Stomach (tissue), 9 donors: ENCODE measurements around the gene PITX2. TPM values are rescaled to one million over a fixed set of nuclear protein-coding genes. Genes with fewer than 3 reads are reported as not detected.

Experiments used
- DNase-seq, 2 donors: peaks; one replicate each; pipeline versions ENCODE4 v3.0.0 to v3.0.0-alpha.2; 2013 to 2019
- H3K27ac ChIP-seq, 5 donors: fragments of 200-600 bp in 4 of 5; sonication (generic) in 4 of 5; one replicate each; pipeline ENCODE4 v1.5.1; 2013 to 2019; ENCODE audit warnings: mild to moderate bottlenecking in 1 of 5, moderate library complexity in 1 of 5
- H3K27me3 ChIP-seq, 3 donors: fragments of 200-600 bp; sonication (generic); one replicate each; pipeline ENCODE4 v1.5.1; 2017 to 2019; ENCODE audit warnings: mixed run types in 1 of 3
- H3K36me3 ChIP-seq, 4 donors: fragments of 200-600 bp; sonication (generic); 1 replicate in 3 of 4; 2 replicates in 1 of 4; pipeline ENCODE4 v1.5.1; 2016 to 2019
- H3K4me1 ChIP-seq, 4 donors: fragments of 200-600 bp; sonication (generic); one replicate each; pipeline ENCODE4 v1.5.1; 2016 to 2019
- H3K4me3 ChIP-seq, 4 donors: fragments of 200-600 bp; sonication (generic) in 3 of 4; one replicate each; pipeline ENCODE4 v1.5.1; 2016 to 2019; ENCODE audit warnings: mild to moderate bottlenecking in 1 of 4
- H3K9me3 ChIP-seq, 4 donors: fragments of 200-600 bp; sonication (generic); one replicate each; pipeline ENCODE4 v1.5.1; 2016 to 2019
- CTCF ChIP-seq, 7 experiments: fragments of 450-650 bp in 4 of 7; fragments of 200-600 bp in 3 of 7; sonication (generic) in 3 of 7; IDR thresholded peaks; one replicate each; pipeline ENCODE4 v1.5.1; 2016 to 2019; ENCODE audit warnings: antibody characterized with exemption in 7 of 7, control low read depth in 2 of 7, mild to moderate bottlenecking in 1 of 7
- EP300 ChIP-seq: sonication (generic); formaldehyde crosslinking; IDR thresholded peaks from one replicate; pipeline ENCODE4 v1.6.1; 2017; ENCODE audit warnings: antibody characterized with exemption
- POLR2A ChIP-seq, 4 donors: fragments of 450-650 bp; IDR thresholded peaks; one replicate each; pipeline ENCODE4 v1.6.1; 2016; ENCODE audit warnings: antibody characterized with exemption in 4 of 4, control low read depth in 2 of 4, mild to moderate bottlenecking in 1 of 4, moderate library complexity in 1 of 4
- POLR2AphosphoS5 ChIP-seq, 3 donors: sonication (generic); formaldehyde crosslinking; IDR thresholded peaks; one replicate each; pipeline ENCODE4 v1.6.1; 2016; ENCODE audit warnings: antibody characterized with exemption in 3 of 3
- WGBS, 5 donors: extraction: QIAGEN DNeasy Blood & Tissue Kit in 3 of 5; methylation state at CpG; one replicate each; pipeline versions ENCODE4 v1.1.5 to v1.1.7; 2013 to 2018; 5-methylcytosine and 5-hydroxymethylcytosine counted together
- intact Hi-C: fragments of 100-400 bp; cut with DNase I; formaldehyde crosslinking; loops from one replicate; pipeline ENCODE4 v1.15.1; 2023; ENCODE audit warnings: low total_unique reads
- polyA plus RNA-seq, 3 donors: library from polyadenylated mRNA; stranded (reverse); fragments of 200-250 nt; gene quantifications; one replicate each; pipeline ENCODE4 v1.2.3, GENCODE V29; 2013
- total RNA-seq, 5 donors: library from RNA; depleted of rRNA; stranded (reverse); fragments of >200 nt; gene quantifications; one replicate each; pipeline versions ENCODE4 v1.1.0 to v1.2.3, GENCODE V29; 2014 to 2016
- donor health status: healthy with polysubstance abuse.
- donor health status: Bipolar disorder and iron deficiency.
- donor health status: healthy.

PITX2 gene
- total and polyA plus RNA-seq, 8 donors: 0.53 to 2.6 (median 1.1) TPM; not detected in 5

- no peaks in the 10 kb centered on the region for H3K36me3 ChIP-seq
- no peak overlapping the region for H3K27ac ChIP-seq
- TF ChIP-seq CTCF (IDR thresholded peaks at IDR 0.05) (no peak), POLR2AphosphoS5 (IDR thresholded peaks at IDR 0.05) (no peak), POLR2A (IDR thresholded peaks at IDR 0.05) (no peak), EP300 (no peak)
- H3K4me1 ChIP-seq: peaks cover 12 to 43% (median 27%) of the 10 kb centered on the region in 4 donors
- WGBS, 5 donors: 11 to 12% (median 12%) methylated on average over 38 of the region's 38 CpGs
- intact Hi-C loops: no loop called here
- no peak overlapping the region for H3K4me3 ChIP-seq
- H3K9me3 ChIP-seq: peaks cover 0 to 27% (median 13%) of the 10 kb centered on the region in 4 donors
- H3K27me3 ChIP-seq: peaks cover 25 to 100% (median 100%) of the 10 kb centered on the region in 3 donors
- peak in 1 of 2 donors; percentile 20 for DNase-seq
These were observed 7.3 kb downstream of the PITX2 start for GRCh38 chr4:110615353-110616237.

GRCh38 chr4:110614976-110615352 lies 7.9 kb downstream of the PITX2 start:
- Histone ChIP-seq H3K4me1 (peaks cover 11 to 42% (median 25%) of the 10 kb centered on the region in 4 donors), H3K4me3 (no peak overlapping the region), H3K9me3 (peaks cover 0 to 28% (median 13%) of the 10 kb centered on the region in 4 donors), H3K36me3 (no peaks in the 10 kb centered on the region), H3K27me3 (peaks cover 25 to 100% (median 99%) of the 10 kb centered on the region in 3 donors), H3K27ac (no peak overlapping the region)
- intact Hi-C loops: no loop called here
- 17 to 32% (median 22%) methylated on average over 19 of the region's 19 CpGs for WGBS, 5 donors
- TF ChIP-seq CTCF (IDR thresholded peaks at IDR 0.05) (no peak), EP300 (no peak), POLR2AphosphoS5 (IDR thresholded peaks at IDR 0.05) (no peak), POLR2A (IDR thresholded peaks at IDR 0.05) (no peak)
- DNase-seq: peak in 1 of 2 donors; percentile 9

GRCh38 chr4:110614173-110614963 lies 8.5 kb downstream of the PITX2 start:
- Histone ChIP-seq H3K27ac (no peak overlapping the region), H3K27me3 (peaks cover 23 to 100% (median 98%) of the 10 kb centered on the region in 3 donors), H3K4me3 (no peak overlapping the region), H3K9me3 (peaks cover 0 to 25% (median 11%) of the 10 kb centered on the region in 4 donors), H3K36me3 (no peaks in the 10 kb centered on the region), H3K4me1 (peaks cover 11 to 37% (median 21%) of the 10 kb centered on the region in 4 donors)
- 15 to 23% (median 17%) methylated on average over 27 of the region's 27 CpGs for WGBS, 5 donors
- intact Hi-C loops: no loop called here
- TF ChIP-seq POLR2A (IDR thresholded peaks at IDR 0.05) (no peak), CTCF (IDR thresholded peaks at IDR 0.05) (no peak), EP300 (no peak), POLR2AphosphoS5 (IDR thresholded peaks at IDR 0.05) (no peak)
- DNase-seq: peak in 1 of 2 donors; percentile 2

GRCh38 chr4:110613745-110614144 lies 9.1 kb downstream of the PITX2 start:
- H3K4me3 ChIP-seq: no peak overlapping the region
- intact Hi-C loops: no loop called here

More at GRCh38 chr4:110613745-110614144, 9.1 kb downstream of the PITX2 start:
- TF ChIP-seq POLR2AphosphoS5 (IDR thresholded peaks at IDR 0.05) (no peak), POLR2A (IDR thresholded peaks at IDR 0.05) (no peak), CTCF (IDR thresholded peaks at IDR 0.05) (no peak), EP300 (no peak)
- H3K27ac ChIP-seq: no peak overlapping the region
- peaks cover 19 to 100% (median 98%) of the 10 kb centered on the region in 3 donors for H3K27me3 ChIP-seq
- no peaks in the 10 kb centered on the region for H3K36me3 ChIP-seq
- H3K4me1 ChIP-seq: peaks cover 11 to 30% (median 19%) of the 10 kb centered on the region in 4 donors
- H3K9me3 ChIP-seq: peaks cover 0 to 19% (median 5%) of the 10 kb centered on the region in 4 donors
- 10 to 34% (median 13%) methylated on average over 3 of the region's 3 CpGs for WGBS, 5 donors
- no peak for DNase-seq
